ENCODE results near the gene LGR5.

LGR5 gene

GRCh38 chr12:71432936-71433335, 6.7 kb upstream of the LGR5 start:
- DNase-seq (ENCODE audit: low read depth in 1 of 2, low spot score in 1 of 2) = no peak
- TF ChIP-seq POLR2AphosphoS5 (IDR thresholded peaks at IDR 0.05; ENCODE audit: low read depth) (no peak), SPI1 (IDR thresholded peaks at IDR 0.05; ENCODE audit: borderline replicate concordance, low read depth) (no peak), CTCF (IDR thresholded peaks at IDR 0.05; ENCODE audit: insufficient read depth, low read length) (no peak), GABPA (IDR thresholded peaks at IDR 0.05; ENCODE audit: low read depth) (no peak), REST (IDR thresholded peaks at IDR 0.05; ENCODE audit: insufficient replicate concordance, low read depth) (no peak)
- H3K27me3 ChIP-seq (ENCODE audit: insufficient read depth, poor library complexity, severe bottlenecking) = peaks cover 2% of the 10 kb centered on the region
- no peak overlapping the region for H3K4me3 ChIP-seq (replicated peaks; ENCODE audit: insufficient read depth, low read length)
- no peak overlapping the region for H3K27ac ChIP-seq (replicated peaks)

- Histone ChIP-seq H3K4me3 (replicated peaks; ENCODE audit: insufficient read depth, low read length) (no peak overlapping the region), H3K27ac (replicated peaks) (no peak overlapping the region), H3K27me3 (ENCODE audit: insufficient read depth, poor library complexity, severe bottlenecking) (peaks cover 37% of the 10 kb centered on the region)
- no peak for DNase-seq (ENCODE audit: low read depth in 1 of 2, low spot score in 1 of 2)
- TF ChIP-seq SPI1 (IDR thresholded peaks at IDR 0.05; ENCODE audit: borderline replicate concordance, low read depth) = no peak
- no peak for TF ChIP-seq POLR2AphosphoS5 (IDR thresholded peaks at IDR 0.05; ENCODE audit: low read depth)
- TF ChIP-seq GABPA (IDR thresholded peaks at IDR 0.05; ENCODE audit: low read depth) = no peak
- TF ChIP-seq REST (IDR thresholded peaks at IDR 0.05; ENCODE audit: insufficient replicate concordance, low read depth) = no peak
- TF ChIP-seq CTCF (IDR thresholded peaks at IDR 0.05; ENCODE audit: insufficient read depth, low read length) = no peak
Observed at GRCh38 chr12:71436696-71437095, 2.9 kb upstream of the LGR5 start.

GRCh38 chr12:71438670-71439361, 782 bp upstream of the LGR5 start:
- no peak for TF ChIP-seq REST (IDR thresholded peaks at IDR 0.05; ENCODE audit: insufficient replicate concordance, low read depth)
- no peak for TF ChIP-seq GABPA (IDR thresholded peaks at IDR 0.05; ENCODE audit: low read depth)
- TF ChIP-seq POLR2AphosphoS5 (IDR thresholded peaks at IDR 0.05; ENCODE audit: low read depth) = no peak
- no peak for TF ChIP-seq SPI1 (IDR thresholded peaks at IDR 0.05; ENCODE audit: borderline replicate concordance, low read depth)
- TF ChIP-seq CTCF (IDR thresholded peaks at IDR 0.05; ENCODE audit: insufficient read depth, low read length) = no peak
- peaks cover 44% of the 10 kb centered on the region for H3K27me3 ChIP-seq (ENCODE audit: insufficient read depth, poor library complexity, severe bottlenecking)
- no peak for DNase-seq (ENCODE audit: low read depth in 1 of 2, low spot score in 1 of 2)

More at GRCh38 chr12:71438670-71439361, 782 bp upstream of the LGR5 start:
- Histone ChIP-seq H3K27ac (replicated peaks) (no peak overlapping the region), H3K4me3 (replicated peaks; ENCODE audit: insufficient read depth, low read length) (no peak overlapping the region)
